ENCODE results near the gene RFNG. TPM values are rescaled to one million over a fixed set of nuclear protein-coding genes. Genes with fewer than 3 reads are reported as not detected.
A peak's percentile ranks its signal among the peaks of the same experiment; 100 is the strongest.

The RFNG gene
- polyA plus RNA-seq, 1 experiment, result 11.8 TPM

- H3K9me3 ChIP-seq (ENCODE audit: control insufficient read depth, insufficient read depth, low read length), result no peaks in the 10 kb centered on the region; the same call in 1 of the 2 replicates
- H3K4me3 ChIP-seq (ENCODE audit: low read depth, low read length), result peak within 1 kb of the TSS; percentile 71
- DNase-seq (ENCODE audit: low read depth, low spot score), result peak; percentile 88
- CTCF ChIA-PET, result interaction anchor here (1.0 kb wide), 1 partner anchor 43 kb away, joined by 3 read pairs; no protein-coding TSS in a partner anchor
- peak within 1 kb of the TSS; percentile 65 for H3K27ac ChIP-seq (ENCODE audit: low read depth, low read length)
- POLR2A ChIA-PET, result interaction anchor here (0.6 to 1.9 kb wide), 9 partner anchors 10 to 133 kb away, joined by 3 to 8 read pairs (median 4); partner anchors contain the start of genes CENPX, DCXR, GPS1 and LRRC45
- no peaks in the 10 kb centered on the region for H3K27me3 ChIP-seq (ENCODE audit: control insufficient read depth, insufficient read depth, low read length)
- peak; percentile 43 for TF ChIP-seq CTCF (IDR thresholded peaks at IDR 0.05; ENCODE audit: low read depth, low read length)
These were observed 46.7 kb upstream of the RFNG start, which contains the start of gene FASN for GRCh38 chr17:82098169-82098938. Gene FASN, minus strand, starts transcription at chr17:82098236. Its CDS starts 1,791 bp downstream, at chr17:82096445.

- ChIA-PET CTCF (no interaction called here), POLR2A (interaction anchor here (0.6 to 1.9 kb wide), 5 partner anchors 9 to 75 kb away, joined by 3 to 8 read pairs (median 5); partner anchors contain the start of genes CENPX, DCXR and LRRC45)
- H3K27ac ChIP-seq (ENCODE audit: low read depth, low read length), result peak overlapping the region; percentile 52
- DNase-seq (ENCODE audit: low read depth, low spot score), result no peak
- peak overlapping the region; percentile 71 for H3K4me3 ChIP-seq (ENCODE audit: low read depth, low read length)
- no peaks in the 10 kb centered on the region; the same call in 1 of the 2 replicates for H3K9me3 ChIP-seq (ENCODE audit: control insufficient read depth, insufficient read depth, low read length)
- TF ChIP-seq CTCF (IDR thresholded peaks at IDR 0.05; ENCODE audit: low read depth, low read length), result no peak
- H3K27me3 ChIP-seq (ENCODE audit: control insufficient read depth, insufficient read depth, low read length), result no peaks in the 10 kb centered on the region
These were observed 46.2 kb upstream of the RFNG start for GRCh38 chr17:82097919-82098168.

- ChIA-PET POLR2A (interaction anchor here (0.6 to 1.9 kb wide), 5 partner anchors 9 to 75 kb away, joined by 3 to 8 read pairs (median 5); partner anchors contain the start of genes CENPX, DCXR and LRRC45), CTCF (no interaction called here)
- Histone ChIP-seq H3K27ac (ENCODE audit: low read depth, low read length) (peak overlapping the region; percentile 52), H3K4me3 (ENCODE audit: low read depth, low read length) (peak overlapping the region; percentile 71), H3K9me3 (ENCODE audit: control insufficient read depth, insufficient read depth, low read length) (no peaks in the 10 kb centered on the region; the same call in 1 of the 2 replicates), H3K27me3 (ENCODE audit: control insufficient read depth, insufficient read depth, low read length) (no peaks in the 10 kb centered on the region)
- TF ChIP-seq CTCF (IDR thresholded peaks at IDR 0.05; ENCODE audit: low read depth, low read length), result no peak
- no peak for DNase-seq (ENCODE audit: low read depth, low spot score)
These were observed 45.7 kb upstream of the RFNG start for GRCh38 chr17:82097184-82097918.

GRCh38 chr17:82096709-82097183 lies 45.1 kb upstream of the RFNG start:
- ChIA-PET CTCF (no interaction called here), POLR2A (no interaction called here)
- no peak for DNase-seq (ENCODE audit: low read depth, low spot score)
- peak overlapping the region; percentile 31 for H3K27ac ChIP-seq (ENCODE audit: low read depth, low read length)
- TF ChIP-seq CTCF (IDR thresholded peaks at IDR 0.05; ENCODE audit: low read depth, low read length), result no peak
- no peaks in the 10 kb centered on the region for H3K27me3 ChIP-seq (ENCODE audit: control insufficient read depth, insufficient read depth, low read length)
- peak overlapping the region; percentile 71 for H3K4me3 ChIP-seq (ENCODE audit: low read depth, low read length)
- H3K9me3 ChIP-seq (ENCODE audit: control insufficient read depth, insufficient read depth, low read length), result no peaks in the 10 kb centered on the region; the same call in 1 of the 2 replicates
